Uterus (tissue), 4 donors: ENCODE measurements around the gene NACC2. TPM values are rescaled to one million over a fixed set of nuclear protein-coding genes. Genes with fewer than 3 reads are reported as not detected.

Experiments
- DNase-seq, 2 donors: peaks; one replicate each; pipeline ENCODE4 v3.0.0-alpha.2; 2019 to 2020
- H3K27ac ChIP-seq, 2 donors: fragments of 200-600 bp; sonication (generic); 1 replicate in 1 of 2; 2 replicates in 1 of 2; pipeline ENCODE4 v1.5.1; 2016 to 2018
- H3K27me3 ChIP-seq, 2 donors: fragments of 200-600 bp; sonication (generic); one replicate each; pipeline ENCODE4 v1.5.1; 2018 to 2019; ENCODE audit warnings: control low read depth in 1 of 2
- H3K36me3 ChIP-seq, 2 donors: fragments of 200-600 bp; sonication (generic); one replicate each; pipeline ENCODE4 v1.5.1; 2019; ENCODE audit warnings: control low read depth in 1 of 2
- H3K4me1 ChIP-seq, 2 donors: fragments of 200-600 bp; sonication (generic); one replicate each; pipeline ENCODE4 v1.5.1; 2018 to 2019; ENCODE audit warnings: control low read depth in 1 of 2
- H3K4me3 ChIP-seq, 2 donors: fragments of 200-600 bp; sonication (generic); 1 replicate in 1 of 2; 2 replicates in 1 of 2; pipeline ENCODE4 v1.5.1; 2018 to 2019; ENCODE audit warnings: mild to moderate bottlenecking in 1 of 2
- H3K9me3 ChIP-seq, 2 donors: fragments of 200-600 bp; sonication (generic); one replicate each; pipeline ENCODE4 v1.5.1; 2019; ENCODE audit warnings: control low read depth in 1 of 2
- CTCF ChIP-seq, 4 experiments: fragments of 200-600 bp in 2 of 4; fragments of 450-650 bp in 2 of 4; sonication (generic) in 2 of 4; IDR thresholded peaks; one replicate each; pipeline ENCODE4 v1.5.1; 2016 to 2019; ENCODE audit warnings: antibody characterized with exemption in 4 of 4, mild to moderate bottlenecking in 2 of 4, moderate library complexity in 1 of 4
- POLR2A ChIP-seq, 2 donors: fragments of 450-650 bp; IDR thresholded peaks; one replicate each; pipeline ENCODE4 v1.6.1; 2016; ENCODE audit warnings: antibody characterized with exemption in 2 of 2, mild to moderate bottlenecking in 1 of 2, moderate library complexity in 1 of 2
- intact Hi-C: fragments of 100-400 bp; cut with DNase I; formaldehyde crosslinking; loops from one replicate; pipeline ENCODE4 v1.15.1; 2023; ENCODE audit warnings: low total_unique reads
- total RNA-seq, 4 donors: library from RNA; depleted of rRNA in 3 of 4; stranded (reverse); fragments of >200 nt in 3 of 4; gene quantifications; one replicate each; pipeline versions ENCODE4 v1.1.0 to v1.2.4, GENCODE V29; 2014 to 2023
- donor health status: DM: yes; HTN: yes; CAD: no.

Gene NACC2
- total RNA-seq, 4 donors from 2014 or later, result 8.2 to 57.5 (median 19.1) TPM

DNA sequence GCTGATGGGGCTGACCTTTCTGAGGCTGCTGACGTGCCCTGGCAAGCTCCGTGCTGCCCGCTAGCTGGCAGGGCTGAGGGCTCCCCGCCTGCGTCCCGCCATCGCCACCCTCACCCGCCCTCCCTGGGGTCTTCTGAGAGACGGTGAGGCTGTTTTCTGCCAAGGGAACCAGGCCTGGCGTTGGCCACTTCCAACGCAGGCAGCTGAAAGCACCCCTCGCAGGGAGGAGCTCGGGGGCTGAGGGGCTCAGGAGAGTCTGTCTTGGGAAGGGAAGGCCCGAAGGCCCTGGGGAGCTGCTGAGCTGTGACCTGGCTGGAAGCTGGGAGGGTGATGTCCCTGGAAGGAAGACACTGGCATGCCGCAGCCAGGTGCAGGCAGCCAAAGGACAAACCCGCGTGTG, 33.3 kb upstream of the NACC2 start:
- Histone ChIP-seq H3K36me3 (no peaks in the 10 kb centered on the region), H3K4me3 (no peak overlapping the region), H3K4me1 (peaks cover 0 to 4% of the 10 kb centered on the region in 2 donors), H3K27me3 (peaks cover 0 to 9% of the 10 kb centered on the region in 2 donors), H3K27ac (no peak overlapping the region), H3K9me3 (no peaks in the 10 kb centered on the region)
- DNase-seq, result no peak
- TF ChIP-seq CTCF (IDR thresholded peaks at IDR 0.05) (no peak), POLR2A (IDR thresholded peaks at IDR 0.05) (no peak)
- intact Hi-C loops, result no loop called here

GRCh38 chr9:136127313-136127712, 32.2 kb upstream of the NACC2 start:
- Histone ChIP-seq H3K27me3 (peaks cover 0 to 4% of the 10 kb centered on the region in 2 donors), H3K4me3 (no peak overlapping the region), H3K9me3 (no peaks in the 10 kb centered on the region), H3K36me3 (no peaks in the 10 kb centered on the region), H3K27ac (no peak overlapping the region), H3K4me1 (peaks cover 0 to 8% of the 10 kb centered on the region in 2 donors)
- intact Hi-C loops, result no loop called here
- TF ChIP-seq POLR2A (IDR thresholded peaks at IDR 0.05), result no peak
- TF ChIP-seq CTCF (IDR thresholded peaks at IDR 0.05), result no peak
- no peak for DNase-seq

- intact Hi-C loops, result no loop called here
- no peaks in the 10 kb centered on the region for H3K9me3 ChIP-seq
These were observed 30.0 kb upstream of the NACC2 start for GRCh38 chr9:136124976-136125692.

GRCh38 chr9:136122425-136123383, 27.6 kb upstream of the NACC2 start:
- no peak overlapping the region for H3K27ac ChIP-seq
- H3K4me3 ChIP-seq, result no peak overlapping the region
- H3K4me1 ChIP-seq, result peaks cover 0 to 16% of the 10 kb centered on the region in 2 donors
- H3K9me3 ChIP-seq, result no peaks in the 10 kb centered on the region
- no peaks in the 10 kb centered on the region for H3K27me3 ChIP-seq
- TF ChIP-seq CTCF (IDR thresholded peaks at IDR 0.05) (peak; percentile 97 to 100 (median 99)), POLR2A (IDR thresholded peaks at IDR 0.05) (peak; percentile 19 to 34)
- intact Hi-C loops, result loop anchor here (2.0 kb wide), 1 partner anchor 154 kb away; no protein-coding TSS in a partner anchor
- H3K36me3 ChIP-seq, result no peaks in the 10 kb centered on the region
- peak; percentile 70 to 74 for DNase-seq

More at GRCh38 chr9:136124976-136125692, 30.0 kb upstream of the NACC2 start:
- DNase-seq, result no peak
- H3K27me3 ChIP-seq, result no peaks in the 10 kb centered on the region
- H3K36me3 ChIP-seq, result no peaks in the 10 kb centered on the region
- no peak overlapping the region for H3K4me3 ChIP-seq
- H3K27ac ChIP-seq, result no peak overlapping the region
- TF ChIP-seq POLR2A (IDR thresholded peaks at IDR 0.05) (no peak), CTCF (IDR thresholded peaks at IDR 0.05) (no peak)
- peaks cover 0 to 8% of the 10 kb centered on the region in 2 donors for H3K4me1 ChIP-seq
